HepG2 (cell line): Measurements from ENCODE around the gene CNP. TPM values are rescaled to one million over a fixed set of nuclear protein-coding genes. Genes with fewer than 3 reads are reported as not detected.

Experiments used
- AHR ChIP-seq: IDR thresholded peaks from 2 replicates; pipeline ENCODE4 v1.6.1; 2018; ENCODE audit warnings: missing genetic modification reagents, missing compliant biosample characterization
- ATF1 ChIP-seq: IDR thresholded peaks from 2 replicates; pipeline ENCODE4 v1.6.1; 2016; ENCODE audit warnings: mild to moderate bottlenecking, control low read depth
- HNF1B ChIP-seq: sonication (generic); formaldehyde crosslinking; IDR thresholded peaks from 2 replicates; pipeline ENCODE4 v1.5.1; 2020; ENCODE audit warnings: mild to moderate bottlenecking, moderate library complexity, missing genetic modification reagents
- MXD4 ChIP-seq: IDR thresholded peaks from 2 replicates; pipeline ENCODE4 v1.6.1; 2016; ENCODE audit warnings: mild to moderate bottlenecking, missing biosample characterization, missing genetic modification reagents
- MYNN ChIP-seq: sonication (generic); formaldehyde crosslinking; IDR thresholded peaks from 2 replicates; pipeline ENCODE4 v1.4.0; 2020; ENCODE audit warnings: mild to moderate bottlenecking, low read depth, missing genetic modification reagents
- MZF1 ChIP-seq: sonication (generic); formaldehyde crosslinking; IDR thresholded peaks from 2 replicates; pipeline ENCODE4 v1.8.1; 2023; ENCODE audit warnings: mild to moderate bottlenecking, missing genetic modification reagents, borderline replicate concordance
- NFATC3 ChIP-seq: sonication (generic); formaldehyde crosslinking; IDR thresholded peaks from 2 replicates; pipeline ENCODE4 v1.5.1; 2020; ENCODE audit warnings: mild to moderate bottlenecking, missing genetic modification reagents
- NKX3-1 ChIP-seq: sonication (generic); formaldehyde crosslinking; IDR thresholded peaks from 2 replicates; pipeline ENCODE4 v1.5.0; 2020; ENCODE audit warnings: missing genetic modification reagents
- PATZ1 ChIP-seq: sonication (generic); formaldehyde crosslinking; IDR thresholded peaks from 2 replicates; pipeline ENCODE4 v1.4.0; 2020; ENCODE audit warnings: missing genetic modification reagents
- POLR2AphosphoS2 ChIP-seq: IDR thresholded peaks from 2 replicates; pipeline ENCODE4 v1.6.1; 2011; ENCODE audit warnings: low read depth, low read length, improper control_type of control experiment
- RBFOX2 ChIP-seq: fragments of 200-400 bp; formaldehyde crosslinking; IDR thresholded peaks from 2 replicates; pipeline ENCODE4 v1.6.1; 2017; ENCODE audit warnings: low read depth, mild to moderate bottlenecking, low read length
- SETDB1 ChIP-seq: sonication (generic); formaldehyde crosslinking; IDR thresholded peaks from 2 replicates; pipeline ENCODE4 v1.5.1; 2020; ENCODE audit warnings: missing genetic modification reagents, mild to moderate bottlenecking, borderline replicate concordance
- SMAD9 ChIP-seq: sonication (generic); formaldehyde crosslinking; IDR thresholded peaks from 2 replicates; pipeline ENCODE4 v1.5.1; 2020; ENCODE audit warnings: mild to moderate bottlenecking, missing genetic modification reagents
- SP1 ChIP-seq, 2 experiments: fragments of 450-650 bp in 1 of 2; sonication (generic) in 1 of 2; formaldehyde crosslinking in 1 of 2; IDR thresholded peaks; 2 replicates each; pipeline versions ENCODE4 v1.4.0 to v1.6.1; 2016 to 2020; ENCODE audit warnings: missing genetic modification reagents in 1 of 2
- SP4 ChIP-seq: sonication (generic); formaldehyde crosslinking; IDR thresholded peaks from 2 replicates; pipeline ENCODE4 v1.8.1; 2023; ENCODE audit warnings: mild to moderate bottlenecking, missing genetic modification reagents
- TAF15 ChIP-seq: fragments of 200-400 bp; formaldehyde crosslinking; IDR thresholded peaks from one replicate; pipeline ENCODE4 v1.6.1; 2018; ENCODE audit warnings: mild to moderate bottlenecking, low read depth, low read length; ENCODE audit not compliant: poor library complexity, severe bottlenecking
- ZNF317 ChIP-seq: sonication (generic); formaldehyde crosslinking; IDR thresholded peaks from 2 replicates; pipeline ENCODE4 v1.5.0; 2020; ENCODE audit warnings: mild to moderate bottlenecking, missing genetic modification reagents
- ZNF496 ChIP-seq: sonication (generic); formaldehyde crosslinking; IDR thresholded peaks from 2 replicates; pipeline ENCODE4 v1.8.1; 2023; ENCODE audit warnings: mild to moderate bottlenecking, moderate library complexity, missing genetic modification reagents; ENCODE audit not compliant: insufficient replicate concordance
- ZNF549 ChIP-seq: sonication (generic); formaldehyde crosslinking; IDR thresholded peaks from 2 replicates; pipeline ENCODE4 v1.5.0; 2020; ENCODE audit warnings: missing genetic modification reagents
- ZNF766 ChIP-seq: sonication (generic); formaldehyde crosslinking; IDR thresholded peaks from 2 replicates; pipeline ENCODE4 v1.5.0; 2020; ENCODE audit warnings: missing genetic modification reagents, borderline replicate concordance
- ZNF782 ChIP-seq: sonication (generic); formaldehyde crosslinking; IDR thresholded peaks from 2 replicates; pipeline ENCODE4 v1.4.0; 2020; ENCODE audit warnings: missing genetic modification reagents, mild to moderate bottlenecking, borderline replicate concordance
- polyA plus RNA-seq, 8 experiments: library from polyadenylated mRNA; depleted of rRNA in 3 of 8; stranded (reverse) in 7 of 8; unstranded in 1 of 8; fragments of >200 nt; fragmentation: Illumina TruSeq in 4 of 8; extraction: Trizol in 4 of 8; gene quantifications; 2 replicates each; pipeline versions ENCODE4 v1.2.1 to v1.2.3, GENCODE V29; 2011 to 2016; ENCODE audit warnings: low read depth in 4 of 8, missing spikeins in 1 of 8, mixed read lengths in 1 of 8; ENCODE audit not compliant: insufficient read depth in 1 of 8
- total RNA-seq, 5 experiments: library from RNA; depleted of rRNA; stranded (reverse); fragments of >200 nt; fragmentation: Illumina TruSeq; extraction: Trizol; gene quantifications; 2 replicates each; pipeline ENCODE4 v1.2.3, GENCODE V29; 2016; ENCODE audit warnings: low read depth in 1 of 5
- TF ChIP-seq, protein P1 (sequence below): sonication (generic); formaldehyde crosslinking; conservative IDR thresholded peaks from 2 replicates; pipeline ENCODE4 v1.4.0; 2020; ENCODE audit warnings: missing genetic modification reagents
- TF ChIP-seq, protein P2 (sequence below): sonication (generic); formaldehyde crosslinking; IDR thresholded peaks from 2 replicates; pipeline ENCODE4 v1.4.0; 2020; ENCODE audit warnings: mild to moderate bottlenecking, low read depth, missing genetic modification reagents

Gene CNP
- total and polyA plus RNA-seq, 2 of the 13 experiments (the other 11 are each of a cell fraction or from before 2014, with no cell fraction given) = 97.2 to 161 TPM

GRCh38 chr17:41930009-41930832, 36.4 kb upstream of the CNP start, which contains the start of gene ODAD4 (continued):
- peak; percentile 90 for TF ChIP-seq HNF1B (CRISPR knock-in tag)
- TF ChIP-seq TAF15 = no peak
- peak; percentile 92 for TF ChIP-seq ZNF317 (CRISPR knock-in tag)
- TF ChIP-seq MXD4 (CRISPR knock-in tag) = peak; percentile 89; the same call in 1 of the 2 replicates
- peak; percentile 88; the same call in 1 of the 2 replicates for TF ChIP-seq ZNF782 (CRISPR knock-in tag)
- no peak for TF ChIP-seq SP1 (IDR thresholded peaks at IDR 0.05)
- peak; percentile 66 for TF ChIP-seq SP1 (CRISPR knock-in tag; IDR thresholded peaks at IDR 0.05)
- no peak for TF ChIP-seq ZNF496 (CRISPR knock-in tag)
- TF ChIP-seq ATF1 (CRISPR knock-in tag) = no peak
- peak; percentile 60 for TF ChIP-seq PATZ1 (CRISPR knock-in tag)
- TF ChIP-seq, protein P1, sequence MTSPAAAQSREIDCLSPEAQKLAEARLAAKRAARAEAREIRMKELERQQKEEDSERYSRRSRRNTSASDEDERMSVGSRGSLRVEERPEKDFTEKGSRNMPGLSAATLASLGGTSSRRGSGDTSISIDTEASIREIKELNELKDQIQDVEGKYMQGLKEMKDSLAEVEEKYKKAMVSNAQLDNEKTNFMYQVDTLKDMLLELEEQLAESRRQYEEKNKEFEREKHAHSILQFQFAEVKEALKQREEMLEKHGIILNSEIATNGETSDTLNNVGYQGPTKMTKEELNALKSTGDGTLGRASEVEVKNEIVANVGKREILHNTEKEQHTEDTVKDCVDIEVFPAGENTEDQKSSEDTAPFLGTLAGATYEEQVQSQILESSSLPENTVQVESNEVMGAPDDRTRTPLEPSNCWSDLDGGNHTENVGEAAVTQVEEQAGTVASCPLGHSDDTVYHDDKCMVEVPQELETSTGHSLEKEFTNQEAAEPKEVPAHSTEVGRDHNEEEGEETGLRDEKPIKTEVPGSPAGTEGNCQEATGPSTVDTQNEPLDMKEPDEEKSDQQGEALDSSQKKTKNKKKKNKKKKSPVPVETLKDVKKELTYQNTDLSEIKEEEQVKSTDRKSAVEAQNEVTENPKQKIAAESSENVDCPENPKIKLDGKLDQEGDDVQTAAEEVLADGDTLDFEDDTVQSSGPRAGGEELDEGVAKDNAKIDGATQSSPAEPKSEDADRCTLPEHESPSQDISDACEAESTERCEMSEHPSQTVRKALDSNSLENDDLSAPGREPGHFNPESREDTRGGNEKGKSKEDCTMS (CRISPR knock-in tag) = no peak
- TF ChIP-seq, protein P2, sequence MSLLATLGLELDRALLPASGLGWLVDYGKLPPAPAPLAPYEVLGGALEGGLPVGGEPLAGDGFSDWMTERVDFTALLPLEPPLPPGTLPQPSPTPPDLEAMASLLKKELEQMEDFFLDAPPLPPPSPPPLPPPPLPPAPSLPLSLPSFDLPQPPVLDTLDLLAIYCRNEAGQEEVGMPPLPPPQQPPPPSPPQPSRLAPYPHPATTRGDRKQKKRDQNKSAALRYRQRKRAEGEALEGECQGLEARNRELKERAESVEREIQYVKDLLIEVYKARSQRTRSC (CRISPR knock-in tag) = no peak
- TF ChIP-seq MYNN (CRISPR knock-in tag) = no peak; the same call in 1 of the 2 replicates
- TF ChIP-seq SP4 (CRISPR knock-in tag) = peak; percentile 36; the same call in 1 of the 2 replicates
- peak; percentile 84; the same call in 1 of the 2 replicates for TF ChIP-seq NFATC3 (CRISPR knock-in tag)
- peak; percentile 96; the same call in 1 of the 2 replicates for TF ChIP-seq ZNF766 (CRISPR knock-in tag)
- TF ChIP-seq SETDB1 = no peak
- TF ChIP-seq POLR2AphosphoS2 = no peak
- TF ChIP-seq NKX3-1 (CRISPR knock-in tag) = peak; percentile 76; the same call in 1 of the 2 replicates
- peak; percentile 91 for TF ChIP-seq AHR
- 0 out of 2 replicates have a peak, but pooled peaks have one; percentile 63 for TF ChIP-seq MZF1 (CRISPR knock-in tag)
- TF ChIP-seq SMAD9 (CRISPR knock-in tag) = 0 out of 2 replicates have a peak, but pooled peaks have one; percentile 59
- TF ChIP-seq ZNF549 (CRISPR knock-in tag) = no peak
- peak; percentile 63 for TF ChIP-seq RBFOX2
